ENCODE measurements around the gene DDC.
"Not testable (repeated sequence)": the region's sequence is repeated elsewhere in the genome, so short reads cannot be mapped to it uniquely, and the experiment has no call there.

DDC gene

GRCh38 chr7:50479743-50480517 is 85.3 kb downstream of the DDC start:
- DNase-seq = no peak

GRCh38 chr7:50477640-50478039 is 87.6 kb downstream of the DDC start:
- no peak for DNase-seq

DNA sequence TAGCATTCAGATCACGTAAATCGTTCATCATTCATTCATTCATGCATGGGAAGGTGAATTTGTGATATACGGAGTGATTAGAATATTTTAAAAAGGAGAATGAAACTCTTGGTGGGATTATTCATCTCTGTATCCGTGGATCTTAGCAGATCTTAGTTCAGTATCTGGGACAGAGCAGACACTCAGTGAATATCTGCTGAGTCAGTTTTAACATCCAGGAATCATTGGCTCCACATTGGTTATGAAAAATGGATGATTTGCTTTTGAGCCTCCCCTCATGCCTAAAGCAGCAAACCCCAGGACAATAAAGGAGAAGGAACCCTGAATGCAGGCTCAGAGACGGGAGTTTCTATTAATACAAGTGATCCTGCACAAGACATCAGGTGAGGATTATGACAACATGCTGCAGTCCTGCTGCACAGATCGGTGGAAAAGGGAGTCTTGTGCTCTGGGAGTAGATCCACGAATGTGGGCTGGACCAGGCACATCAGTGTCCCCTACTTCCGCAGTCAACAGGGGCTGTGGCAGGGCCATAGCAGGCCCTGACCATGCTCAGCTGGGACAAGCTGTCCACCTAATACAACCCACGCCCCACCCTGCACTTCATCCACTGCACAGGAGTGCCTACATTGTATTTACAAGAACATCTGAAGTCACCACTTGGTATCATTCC is 88.1 kb downstream of the DDC start:
- DNase-seq = no peak

GRCh38 chr7:50475340-50475739 is 89.9 kb downstream of the DDC start:
- no peak for DNase-seq

- no peak for DNase-seq
Measured at GRCh38 chr7:50474382-50475160, 90.6 kb downstream of the DDC start.

GRCh38 chr7:50473531-50473930 is 91.7 kb downstream of the DDC start:
- no peak for DNase-seq

DNA sequence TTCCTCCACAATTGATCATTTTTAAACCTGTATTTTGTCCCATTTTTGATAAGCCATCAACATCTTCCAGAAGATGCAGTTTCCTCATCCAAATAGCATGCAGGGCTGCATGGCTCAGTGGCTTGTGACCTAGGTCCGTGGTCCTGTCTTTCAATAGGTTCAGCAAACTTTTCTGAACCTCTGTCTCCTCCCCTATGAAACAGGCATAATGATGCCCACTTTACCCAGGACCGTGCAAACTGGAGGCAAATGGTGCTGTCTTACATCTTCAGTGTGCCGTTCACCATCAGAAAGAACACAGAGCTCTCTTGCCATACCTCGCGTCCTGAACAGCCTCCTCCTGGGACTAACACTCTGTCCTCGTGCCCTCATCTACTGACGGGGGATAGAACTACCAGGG is 92.8 kb downstream of the DDC start:
- DNase-seq = no peak

- no peak for DNase-seq
Measured at GRCh38 chr7:50471970-50472369, 93.2 kb downstream of the DDC start.

GRCh38 chr7:50470250-50471163 is 94.7 kb downstream of the DDC start:
- DNase-seq = no peak

DNA sequence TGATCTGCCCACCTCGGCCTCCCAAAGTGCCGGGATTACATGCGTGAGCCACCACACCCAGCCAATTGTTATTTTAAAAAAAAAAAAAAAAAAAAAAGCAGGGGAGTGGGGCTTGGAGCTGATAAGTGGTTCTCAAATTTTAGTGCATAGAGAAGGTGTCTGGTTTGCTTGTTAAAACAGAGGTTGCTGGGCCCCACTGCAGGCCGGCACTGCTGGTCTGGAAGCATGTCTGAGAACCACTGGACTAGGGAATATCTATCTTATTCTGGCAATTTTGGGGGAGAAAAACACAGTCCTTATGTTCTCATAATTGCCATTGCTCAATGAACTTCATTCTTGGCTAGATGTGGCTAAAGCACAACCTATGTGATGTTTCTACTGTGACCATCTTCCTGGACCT is 96.0 kb downstream of the DDC start:
- no peak for DNase-seq

DNA sequence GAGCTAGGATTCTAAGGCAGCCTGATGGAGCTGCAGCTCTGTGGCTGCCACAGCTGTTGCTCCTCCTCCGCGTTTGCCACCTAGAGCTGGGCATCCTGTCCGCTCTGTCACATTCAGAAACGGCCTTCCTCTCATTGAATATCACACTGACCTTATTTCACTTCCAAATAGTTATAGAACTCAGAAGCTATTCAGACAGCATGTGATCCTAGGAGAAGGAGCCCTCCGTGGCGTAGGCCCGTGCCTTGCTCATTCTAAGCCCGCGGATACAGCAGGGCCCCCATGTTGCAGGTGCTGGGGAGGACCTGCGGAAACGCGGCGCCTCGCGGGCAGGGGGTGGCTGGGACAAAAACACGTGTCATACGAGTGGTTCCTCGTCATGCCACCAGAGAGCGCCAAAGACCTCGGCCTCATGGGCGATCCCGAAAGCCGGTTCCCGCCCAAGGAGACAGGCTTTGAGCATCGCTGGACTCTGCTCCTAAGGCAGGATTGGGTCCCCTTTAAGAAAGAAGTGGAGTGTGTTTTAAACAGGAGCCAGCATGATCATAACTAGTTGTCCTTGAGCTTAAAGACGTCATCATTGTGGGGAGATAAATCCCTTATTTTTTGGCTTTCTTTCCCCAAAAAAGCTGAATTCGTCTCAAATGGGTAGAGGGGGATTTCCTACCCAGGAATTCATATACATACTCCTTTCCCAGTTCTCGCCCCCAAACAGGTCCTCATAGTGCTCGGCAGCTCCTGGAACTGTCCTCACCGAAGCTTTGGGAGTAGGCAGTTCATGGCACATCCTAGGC is 97.2 kb downstream of the DDC start:
- DNase-seq = peak; percentile 93

GRCh38 chr7:50466815-50467585 is 98.2 kb downstream of the DDC start:
- DNase-seq = no peak

DNA sequence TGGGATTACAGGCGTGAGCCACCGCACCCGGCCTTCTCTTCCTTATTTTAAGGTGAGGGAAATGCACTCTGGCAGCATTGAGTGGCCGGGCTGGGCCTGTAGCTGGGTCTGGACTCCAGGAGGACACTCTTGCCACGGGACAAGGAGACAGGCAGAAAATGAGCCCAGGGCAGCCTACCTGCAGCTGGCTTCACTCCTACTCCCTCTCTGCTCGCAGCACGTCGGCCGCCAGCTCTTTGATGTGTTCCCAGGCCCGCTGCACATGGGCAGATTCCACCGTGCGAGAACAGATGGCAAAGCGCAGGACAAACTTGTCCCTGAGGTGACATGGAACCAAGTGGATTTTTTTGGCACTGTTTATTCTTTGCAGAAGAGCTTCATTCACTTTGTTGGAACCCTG is 102.2 kb downstream of the DDC start:
- DNase-seq = no peak

GRCh38 chr7:50462361-50462760 is 102.8 kb downstream of the DDC start:
- DNase-seq = no peak

DNA sequence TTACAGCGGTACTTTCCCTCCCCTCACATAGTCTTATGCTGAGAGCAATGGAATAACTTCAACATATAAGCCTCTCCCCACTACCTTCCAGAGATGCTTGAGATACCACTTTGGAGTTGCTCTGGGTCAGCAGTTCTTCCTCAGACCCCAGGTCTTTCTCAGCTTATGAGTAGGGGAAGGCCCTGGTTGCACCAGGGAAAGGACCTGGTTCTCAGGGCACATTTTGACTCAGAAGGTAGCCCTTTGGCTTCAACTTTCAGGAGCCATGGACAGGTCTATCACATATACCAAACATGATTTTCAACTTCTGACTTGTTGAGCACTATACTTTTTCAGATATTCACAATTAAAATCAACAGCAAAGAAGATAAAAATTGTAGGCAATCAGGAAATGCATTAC is 103.5 kb downstream of the DDC start:
- DNase-seq = no peak

- DNase-seq = not testable (repeated sequence)
Measured at GRCh38 chr7:50459183-50459582, 106.0 kb downstream of the DDC start.

DNA sequence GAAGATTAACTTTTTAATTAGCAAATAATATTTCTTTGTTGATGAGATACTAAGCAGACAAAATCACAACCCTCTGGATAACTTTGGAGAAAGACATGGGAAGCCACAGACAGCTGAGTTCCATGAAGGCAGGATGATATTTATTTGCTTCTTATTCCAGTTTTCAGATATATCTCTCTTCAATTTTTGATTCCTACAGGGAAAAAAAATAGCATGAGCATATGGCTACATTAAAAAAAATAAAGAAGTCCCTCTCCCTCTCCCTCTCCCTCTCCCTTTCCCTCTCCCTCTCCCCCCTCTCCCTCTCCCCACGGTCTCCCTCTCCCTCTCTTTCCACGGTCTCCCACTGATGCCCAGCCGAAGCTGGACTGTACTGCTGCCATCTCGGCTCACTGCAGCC is 106.6 kb downstream of the DDC start:
- DNase-seq = not testable (repeated sequence)

GRCh38 chr7:50456371-50457123 is 108.7 kb downstream of the DDC start:
- DNase-seq = no peak

DNA sequence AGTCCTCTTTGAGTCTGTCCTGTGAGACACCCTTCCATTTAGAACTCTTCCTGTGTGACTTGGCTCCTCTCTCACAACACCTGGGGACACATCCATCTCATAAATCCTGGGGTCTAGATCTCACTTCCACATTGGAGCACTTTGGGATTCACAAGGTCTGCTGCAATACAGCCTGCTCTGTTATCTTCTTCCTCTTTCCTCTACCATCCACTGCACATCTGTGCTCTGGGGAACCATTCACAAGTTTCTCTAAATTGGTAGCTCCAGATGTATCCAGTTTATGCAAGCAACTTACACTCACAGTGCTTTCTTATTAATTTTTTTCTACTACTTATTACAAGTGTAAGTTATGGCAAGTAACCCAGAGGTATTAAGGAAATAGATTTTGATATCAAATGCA is 109.5 kb downstream of the DDC start:
- no peak for DNase-seq

- DNase-seq = no peak
Measured at GRCh38 chr7:50454968-50455367, 110.2 kb downstream of the DDC start.

Measured in activated CD8-positive, alpha-beta memory T cell treated with anti-CD3 and anti-CD28 coated beads for 24 hours (primary cell).